HEK293 (cell line): ENCODE results near the gene MRPL21.

Experiments
- KLF16 ChIP-seq: fragments of 450-650 bp; formaldehyde crosslinking; IDR thresholded peaks from 2 replicates; pipeline ENCODE4 v1.5.1; 2017; ENCODE audit warnings: missing biosample characterization, missing genetic modification characterization
- PBX3 ChIP-seq: sonication (generic); formaldehyde crosslinking; IDR thresholded peaks from 2 replicates; pipeline ENCODE4 v1.8.1; 2022; ENCODE audit warnings: mild to moderate bottlenecking, moderate library complexity, missing genetic modification reagents
- SALL2 ChIP-seq: fragments of 450-650 bp; formaldehyde crosslinking; IDR thresholded peaks from 2 replicates; pipeline ENCODE4 v1.5.0; 2017; ENCODE audit warnings: missing biosample characterization, mild to moderate bottlenecking, missing genetic modification characterization, borderline replicate concordance
- ZNF324 ChIP-seq: fragments of 450-650 bp; formaldehyde crosslinking; IDR thresholded peaks from 2 replicates; pipeline ENCODE4 v1.5.1; 2016; ENCODE audit warnings: missing biosample characterization, missing genetic modification characterization
- ZSCAN30 ChIP-seq: fragments of 450-650 bp; IDR thresholded peaks from 2 replicates; pipeline ENCODE4 v1.5.1; 2018; ENCODE audit warnings: missing biosample characterization, mild to moderate bottlenecking, missing genetic modification characterization, moderate library complexity
- TF ChIP-seq, protein P1 (sequence below): fragments of 450-650 bp; formaldehyde crosslinking; IDR thresholded peaks from 2 replicates; pipeline ENCODE4 v1.5.1; 2016; ENCODE audit warnings: missing biosample characterization, missing genetic modification characterization
- TF ChIP-seq, protein P2 (sequence below): fragments of 450-650 bp; formaldehyde crosslinking; IDR thresholded peaks from 2 replicates; pipeline ENCODE4 v1.5.1; 2016; ENCODE audit warnings: missing biosample characterization, missing genetic modification characterization

DNA sequence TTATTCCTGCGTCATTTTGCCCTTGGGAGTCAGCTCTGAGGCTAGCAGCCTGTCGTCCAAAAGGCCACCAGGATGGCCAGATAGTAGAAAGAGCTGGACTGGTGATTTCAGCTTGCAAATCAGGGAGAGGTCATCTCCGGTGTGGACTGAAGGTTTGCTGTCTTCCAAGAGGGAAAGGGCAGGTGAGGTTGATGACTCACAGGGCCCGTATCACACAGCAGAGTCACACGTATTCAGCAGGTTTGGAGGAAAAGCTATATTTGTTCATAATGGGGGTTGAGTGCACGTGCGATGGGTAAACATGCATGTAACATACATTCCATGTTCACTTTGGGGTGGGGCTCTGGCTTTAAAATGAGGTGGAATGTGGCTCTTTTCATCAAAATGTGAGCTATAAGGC is 25.6 kb downstream of the MRPL21 start:
- TF ChIP-seq KLF16 (tag by site-specific recombination): no peak
- TF ChIP-seq SALL2 (tag by site-specific recombination): no peak
- TF ChIP-seq ZNF324: no peak
- no peak for TF ChIP-seq PBX3 (CRISPR knock-in tag)
- TF ChIP-seq, protein P1, sequence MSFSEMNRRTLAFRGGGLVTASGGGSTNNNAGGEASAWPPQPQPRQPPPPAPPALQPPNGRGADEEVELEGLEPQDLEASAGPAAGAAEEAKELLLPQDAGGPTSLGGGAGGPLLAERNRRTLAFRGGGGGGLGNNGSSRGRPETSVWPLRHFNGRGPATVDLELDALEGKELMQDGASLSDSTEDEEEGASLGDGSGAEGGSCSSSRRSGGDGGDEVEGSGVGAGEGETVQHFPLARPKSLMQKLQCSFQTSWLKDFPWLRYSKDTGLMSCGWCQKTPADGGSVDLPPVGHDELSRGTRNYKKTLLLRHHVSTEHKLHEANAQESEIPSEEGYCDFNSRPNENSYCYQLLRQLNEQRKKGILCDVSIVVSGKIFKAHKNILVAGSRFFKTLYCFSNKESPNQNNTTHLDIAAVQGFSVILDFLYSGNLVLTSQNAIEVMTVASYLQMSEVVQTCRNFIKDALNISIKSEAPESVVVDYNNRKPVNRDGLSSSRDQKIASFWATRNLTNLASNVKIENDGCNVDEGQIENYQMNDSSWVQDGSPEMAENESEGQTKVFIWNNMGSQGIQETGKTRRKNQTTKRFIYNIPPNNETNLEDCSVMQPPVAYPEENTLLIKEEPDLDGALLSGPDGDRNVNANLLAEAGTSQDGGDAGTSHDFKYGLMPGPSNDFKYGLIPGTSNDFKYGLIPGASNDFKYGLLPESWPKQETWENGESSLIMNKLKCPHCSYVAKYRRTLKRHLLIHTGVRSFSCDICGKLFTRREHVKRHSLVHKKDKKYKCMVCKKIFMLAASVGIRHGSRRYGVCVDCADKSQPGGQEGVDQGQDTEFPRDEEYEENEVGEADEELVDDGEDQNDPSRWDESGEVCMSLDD (tag by site-specific recombination): no peak
- no peak for TF ChIP-seq ZSCAN30 (tag by site-specific recombination)
- TF ChIP-seq, protein P2, sequence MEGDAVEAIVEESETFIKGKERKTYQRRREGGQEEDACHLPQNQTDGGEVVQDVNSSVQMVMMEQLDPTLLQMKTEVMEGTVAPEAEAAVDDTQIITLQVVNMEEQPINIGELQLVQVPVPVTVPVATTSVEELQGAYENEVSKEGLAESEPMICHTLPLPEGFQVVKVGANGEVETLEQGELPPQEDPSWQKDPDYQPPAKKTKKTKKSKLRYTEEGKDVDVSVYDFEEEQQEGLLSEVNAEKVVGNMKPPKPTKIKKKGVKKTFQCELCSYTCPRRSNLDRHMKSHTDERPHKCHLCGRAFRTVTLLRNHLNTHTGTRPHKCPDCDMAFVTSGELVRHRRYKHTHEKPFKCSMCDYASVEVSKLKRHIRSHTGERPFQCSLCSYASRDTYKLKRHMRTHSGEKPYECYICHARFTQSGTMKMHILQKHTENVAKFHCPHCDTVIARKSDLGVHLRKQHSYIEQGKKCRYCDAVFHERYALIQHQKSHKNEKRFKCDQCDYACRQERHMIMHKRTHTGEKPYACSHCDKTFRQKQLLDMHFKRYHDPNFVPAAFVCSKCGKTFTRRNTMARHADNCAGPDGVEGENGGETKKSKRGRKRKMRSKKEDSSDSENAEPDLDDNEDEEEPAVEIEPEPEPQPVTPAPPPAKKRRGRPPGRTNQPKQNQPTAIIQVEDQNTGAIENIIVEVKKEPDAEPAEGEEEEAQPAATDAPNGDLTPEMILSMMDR (tag by site-specific recombination): no peak
